GM12874 (cell line): Measurements from ENCODE around the gene ZNF281.

Experiments
- TF ChIP-seq, protein P1 (sequence below): IDR thresholded peaks from 2 replicates; pipeline ENCODE4 v1.5.1; 2011; ENCODE audit warnings: low read depth, mild to moderate bottlenecking, control low read depth, low read length, moderate library complexity; ENCODE audit not compliant: insufficient read depth

ZNF281 gene

DNA sequence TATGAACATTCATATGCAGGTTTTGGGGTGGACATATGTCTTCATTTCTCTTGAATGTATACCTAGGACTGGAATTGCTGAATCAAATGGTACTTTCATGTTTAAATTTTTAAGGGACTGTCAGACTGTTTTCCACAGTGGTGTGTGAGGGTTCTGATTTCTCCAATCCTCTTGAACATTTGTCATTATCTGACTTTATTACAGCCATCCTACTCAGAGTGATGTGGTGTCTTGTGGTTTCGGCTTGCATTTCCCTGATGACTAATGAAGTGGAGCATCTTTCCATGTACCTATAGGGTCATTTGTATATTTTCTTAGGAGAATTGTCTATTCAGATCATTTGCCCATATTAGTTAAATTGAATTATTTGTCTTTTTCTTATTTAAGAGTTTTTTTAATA lies 35.4 kb upstream of the ZNF281 start:
- TF ChIP-seq, protein P1, sequence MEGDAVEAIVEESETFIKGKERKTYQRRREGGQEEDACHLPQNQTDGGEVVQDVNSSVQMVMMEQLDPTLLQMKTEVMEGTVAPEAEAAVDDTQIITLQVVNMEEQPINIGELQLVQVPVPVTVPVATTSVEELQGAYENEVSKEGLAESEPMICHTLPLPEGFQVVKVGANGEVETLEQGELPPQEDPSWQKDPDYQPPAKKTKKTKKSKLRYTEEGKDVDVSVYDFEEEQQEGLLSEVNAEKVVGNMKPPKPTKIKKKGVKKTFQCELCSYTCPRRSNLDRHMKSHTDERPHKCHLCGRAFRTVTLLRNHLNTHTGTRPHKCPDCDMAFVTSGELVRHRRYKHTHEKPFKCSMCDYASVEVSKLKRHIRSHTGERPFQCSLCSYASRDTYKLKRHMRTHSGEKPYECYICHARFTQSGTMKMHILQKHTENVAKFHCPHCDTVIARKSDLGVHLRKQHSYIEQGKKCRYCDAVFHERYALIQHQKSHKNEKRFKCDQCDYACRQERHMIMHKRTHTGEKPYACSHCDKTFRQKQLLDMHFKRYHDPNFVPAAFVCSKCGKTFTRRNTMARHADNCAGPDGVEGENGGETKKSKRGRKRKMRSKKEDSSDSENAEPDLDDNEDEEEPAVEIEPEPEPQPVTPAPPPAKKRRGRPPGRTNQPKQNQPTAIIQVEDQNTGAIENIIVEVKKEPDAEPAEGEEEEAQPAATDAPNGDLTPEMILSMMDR, result no peak

DNA sequence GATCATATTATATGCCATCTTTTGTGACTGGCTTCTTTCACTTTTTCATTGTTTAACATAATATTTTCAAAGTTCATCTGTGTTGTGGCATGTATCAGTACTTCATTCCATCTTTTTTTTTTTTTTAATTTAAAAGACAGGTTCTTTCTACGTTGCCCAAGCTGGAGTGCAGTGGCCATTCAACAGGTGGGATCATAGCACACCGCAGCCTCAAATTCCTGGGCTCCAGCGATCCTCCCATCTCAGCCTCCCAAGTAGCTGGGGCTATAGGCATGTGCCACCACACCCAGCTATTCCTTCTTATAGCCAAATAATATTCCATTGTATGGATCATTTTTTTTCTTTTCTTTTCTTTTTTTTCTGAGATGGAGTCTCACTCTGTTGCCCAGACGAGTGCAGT lies 34.6 kb upstream of the ZNF281 start:
- TF ChIP-seq, protein P1, result no peak

DNA sequence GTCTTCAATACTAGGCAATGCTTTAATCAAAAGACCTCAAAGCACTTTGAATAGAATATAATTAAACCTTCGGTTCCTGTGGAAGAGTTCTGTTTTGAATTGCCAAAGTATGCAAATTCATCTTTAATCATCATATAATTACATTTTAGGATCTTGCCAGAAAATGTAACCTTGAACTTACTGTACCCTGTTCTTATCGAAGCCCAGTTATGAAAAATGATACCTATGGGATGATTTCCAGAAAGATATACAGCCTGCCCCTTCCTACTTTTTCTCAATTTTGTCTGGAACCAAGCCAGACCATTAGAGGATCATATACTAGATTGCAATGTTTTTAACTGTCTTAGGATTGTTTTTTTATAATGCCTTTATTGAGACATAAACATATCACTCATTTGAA lies 34.0 kb upstream of the ZNF281 start:
- TF ChIP-seq, protein P1, result no peak

DNA sequence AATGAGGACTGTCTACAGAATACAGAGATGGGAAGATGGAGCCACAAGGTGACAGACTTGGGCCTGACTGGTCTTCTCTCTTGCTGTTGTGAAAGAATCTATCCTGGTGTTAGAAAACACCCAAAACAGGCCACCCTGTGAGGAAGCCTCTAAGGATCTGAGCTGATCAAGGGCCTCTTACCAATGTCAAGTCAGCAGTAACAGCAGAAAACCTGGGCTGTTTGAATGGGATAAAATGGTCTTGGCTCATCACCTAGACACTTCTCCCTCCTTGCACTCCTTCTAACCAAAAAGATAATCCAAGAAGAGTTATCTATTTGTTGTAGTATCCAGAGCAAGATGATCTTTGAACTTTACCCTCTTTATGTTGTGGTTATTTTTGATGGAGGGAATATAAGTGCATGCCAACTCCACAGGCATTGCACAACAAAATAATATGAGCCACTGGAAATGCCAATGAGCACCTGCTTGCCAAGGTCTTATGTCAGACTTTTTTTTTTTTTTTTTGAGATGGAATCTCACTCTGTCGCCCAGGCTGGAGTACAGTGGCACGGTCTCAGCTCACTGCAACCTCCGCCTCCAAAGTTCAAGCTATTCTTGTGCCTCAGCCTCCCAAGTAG lies 32.8 kb upstream of the ZNF281 start:
- TF ChIP-seq, protein P1, result no peak

DNA sequence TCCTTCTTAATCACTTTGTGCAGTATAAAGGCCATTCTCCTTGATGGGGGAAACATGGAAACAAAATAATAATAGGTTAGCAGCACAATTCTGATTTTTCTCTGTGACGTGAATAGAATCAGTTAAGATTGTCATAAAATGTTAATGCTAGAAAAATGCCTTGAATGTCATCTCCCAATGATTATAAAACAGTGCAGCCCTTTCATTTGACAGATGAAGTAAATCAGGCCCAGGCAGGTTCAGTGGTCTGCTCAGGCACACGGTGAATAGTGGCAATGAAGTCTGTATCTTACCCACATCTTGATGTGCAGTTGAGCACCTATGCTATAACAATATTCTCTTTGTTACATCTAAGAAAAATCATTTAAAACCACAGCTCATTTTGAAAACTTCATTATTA lies 32.2 kb upstream of the ZNF281 start:
- TF ChIP-seq, protein P1, result no peak

- TF ChIP-seq, protein P1, result no peak
Measured at GRCh38 chr1:200438911-200439310, 29.1 kb upstream of the ZNF281 start.

DNA sequence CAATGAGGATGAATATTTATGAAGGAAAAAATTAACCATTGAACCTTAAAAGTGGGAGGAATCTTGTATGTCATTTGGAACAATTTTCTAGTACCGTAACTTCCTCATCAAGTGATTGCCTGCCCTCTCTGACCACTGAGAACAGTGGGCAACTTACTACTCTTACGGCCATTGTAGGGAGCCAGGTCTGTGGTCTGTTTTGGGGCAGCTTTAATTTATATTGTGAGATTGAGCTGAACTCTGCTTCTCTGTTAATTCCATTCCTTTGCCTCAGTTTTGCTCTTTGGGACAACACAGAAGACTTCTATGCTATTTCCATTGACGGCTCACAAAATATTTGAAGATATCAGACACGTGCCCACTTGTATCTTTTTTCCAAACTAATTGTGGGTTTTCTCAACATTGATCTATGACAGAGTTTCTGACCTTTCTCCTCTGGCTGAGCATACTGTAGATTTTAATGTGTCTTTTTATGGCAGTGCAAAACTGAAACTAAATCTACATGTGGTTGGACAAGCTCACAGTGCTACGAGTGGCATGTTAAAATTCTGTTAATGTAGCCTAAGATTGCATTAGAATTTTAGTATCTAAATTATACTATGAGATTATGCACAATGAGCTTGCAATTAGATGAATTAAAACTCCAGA lies 27.8 kb upstream of the ZNF281 start:
- TF ChIP-seq, protein P1, result no peak
